Activated CD4-positive, alpha-beta T cell treated with anti-CD3 and anti-CD28 coated beads, Interleukin-2, amount 50 U/mL, for 1 hour (primary cell): ENCODE results near the gene NEUROG3.

ENCODE experiments used
- DNase-seq: peaks from one replicate; pipeline ENCODE4 v3.0.0-alpha.2; 2020

Gene NEUROG3

GRCh38 chr10:69573056-69573806 lies at the start of gene NEUROG3:
Gene NEUROG3 (minus strand): TSS chr10:69573422. CDS start chr10:69573043, 379 bp downstream.
- no peak for DNase-seq

- no peak for DNase-seq
Measured at GRCh38 chr10:69620625-69621024, 47.4 kb upstream of the NEUROG3 start.

- no peak for DNase-seq
Measured at GRCh38 chr10:69619626-69620025, 46.4 kb upstream of the NEUROG3 start.

GRCh38 chr10:69618746-69619145 lies 45.5 kb upstream of the NEUROG3 start:
- no peak for DNase-seq

- DNase-seq: no peak
Measured at GRCh38 chr10:69616358-69616757, 43.1 kb upstream of the NEUROG3 start.

GRCh38 chr10:69614130-69614529 lies 40.9 kb upstream of the NEUROG3 start:
- DNase-seq: no peak

- no peak for DNase-seq
Measured at GRCh38 chr10:69612760-69613159, 39.5 kb upstream of the NEUROG3 start.

- DNase-seq: no peak
Measured at GRCh38 chr10:69609077-69609476, 35.9 kb upstream of the NEUROG3 start.

GRCh38 chr10:69600761-69601330 lies 27.6 kb upstream of the NEUROG3 start:
- DNase-seq: no peak

- no peak for DNase-seq
Measured at GRCh38 chr10:69588358-69588757, 15.1 kb upstream of the NEUROG3 start.

- DNase-seq: no peak
Measured at GRCh38 chr10:69584624-69585023, 11.4 kb upstream of the NEUROG3 start.

- DNase-seq: no peak
Measured at GRCh38 chr10:69583106-69583505, 9.9 kb upstream of the NEUROG3 start.

GRCh38 chr10:69580435-69580834 lies 7.2 kb upstream of the NEUROG3 start:
- no peak for DNase-seq

- DNase-seq: no peak
Measured at GRCh38 chr10:69579464-69580060, 6.3 kb upstream of the NEUROG3 start.

- no peak for DNase-seq
Measured at GRCh38 chr10:69578508-69578991, 5.3 kb upstream of the NEUROG3 start.

GRCh38 chr10:69577268-69578232 lies 4.3 kb upstream of the NEUROG3 start:
- DNase-seq: no peak

GRCh38 chr10:69576334-69577011 lies 3.3 kb upstream of the NEUROG3 start:
- no peak for DNase-seq

GRCh38 chr10:69575164-69575722 lies 2.0 kb upstream of the NEUROG3 start:
- no peak for DNase-seq

GRCh38 chr10:69574571-69574978 lies 1.4 kb upstream of the NEUROG3 start:
- DNase-seq: no peak

GRCh38 chr10:69572159-69573055 lies 815 bp downstream of the NEUROG3 start:
- no peak for DNase-seq

- DNase-seq: no peak
Measured at GRCh38 chr10:69571618-69572158, 1.5 kb downstream of the NEUROG3 start.
